ENCODE measurements around the gene CERS4. TPM values are rescaled to one million over a fixed set of nuclear protein-coding genes. Genes with fewer than 3 reads are reported as not detected.

Gene CERS4
- total and polyA plus RNA-seq, 10 of the 15 experiments (the other 5 are each of a cell fraction or from before 2014, with no cell fraction given): 0.34 to 62.1 (median 20.7) TPM

DNA sequence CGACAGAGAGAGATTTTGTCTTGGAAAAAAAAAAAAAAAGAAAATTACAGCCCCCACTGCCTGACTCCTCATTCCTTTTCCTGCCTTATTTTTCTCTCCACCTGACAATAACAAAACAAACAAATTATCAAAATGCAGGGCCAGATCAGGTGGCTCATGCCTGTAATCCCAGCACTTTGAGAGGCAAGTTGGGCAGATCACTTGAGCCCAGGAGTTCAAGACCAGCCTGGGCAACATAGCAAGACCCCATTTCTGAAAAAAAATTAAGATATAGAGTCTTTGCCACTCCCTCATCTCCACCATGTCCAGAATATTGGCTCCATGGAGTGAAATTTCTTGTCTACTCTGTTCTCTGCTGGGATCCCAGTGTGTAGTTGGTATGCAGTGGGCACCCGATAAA lies 7.2 kb downstream of the CERS4 start:
- DNase-seq (ENCODE audit: low read depth, low spot score) (no peak), FAIRE-seq (no peak), ATAC-seq (no peak)
- ChIA-PET RAD21 (ENCODE audit: unreplicated experiment) (no interaction called here), SMC1A (ENCODE audit: uncharacterized antibody, unreplicated experiment) (no interaction called here), CTCF (no interaction called here), POLR2A (interaction anchor here (0.5 kb wide), 1 partner anchor 13 kb away, joined by 3 read pairs; no protein-coding TSS in a partner anchor)
- in situ Hi-C loops (cut with MboI): no loop called here
- no peak overlapping the region for H3K9ac ChIP-seq (ENCODE audit: control insufficient read depth, insufficient read depth, low read length)
- TF ChIP-seq KAT2A (conservative IDR thresholded peaks at IDR 0.05; ENCODE audit: control insufficient read depth, low read depth, low read length) (no peak), ELK1 (IDR thresholded peaks at IDR 0.05; ENCODE audit: low read depth, low read length) (no peak), SIN3A (IDR thresholded peaks at IDR 0.05; ENCODE audit: low read depth, low read length) (no peak), CEBPZ (IDR thresholded peaks at IDR 0.05; ENCODE audit: low read depth, low read length) (no peak), TCF7 (IDR thresholded peaks at IDR 0.05; ENCODE audit: borderline replicate concordance) (no peak), TBL1XR1 (IDR thresholded peaks at IDR 0.05; ENCODE audit: low read depth, low read length) (no peak), BACH1 (IDR thresholded peaks at IDR 0.05; ENCODE audit: borderline replicate concordance) (no peak), SRF (IDR thresholded peaks at IDR 0.05; ENCODE audit: low read depth in 2 of 2, low read length in 2 of 2) (no peak), PML (IDR thresholded peaks at IDR 0.05; ENCODE audit: low read length) (no peak), ZNF384 (IDR thresholded peaks at IDR 0.05; ENCODE audit: borderline replicate concordance, low read depth, low read length) (no peak), CREM (IDR thresholded peaks at IDR 0.05; ENCODE audit: low read depth) (no peak), RFX5 (IDR thresholded peaks at IDR 0.05; ENCODE audit: low read depth, low read length) (no peak), EZH2 (IDR thresholded peaks at IDR 0.05; ENCODE audit: borderline replicate concordance, control insufficient read depth, low read depth, low read length) (no peak)
- TF ChIP-seq, protein P1, sequence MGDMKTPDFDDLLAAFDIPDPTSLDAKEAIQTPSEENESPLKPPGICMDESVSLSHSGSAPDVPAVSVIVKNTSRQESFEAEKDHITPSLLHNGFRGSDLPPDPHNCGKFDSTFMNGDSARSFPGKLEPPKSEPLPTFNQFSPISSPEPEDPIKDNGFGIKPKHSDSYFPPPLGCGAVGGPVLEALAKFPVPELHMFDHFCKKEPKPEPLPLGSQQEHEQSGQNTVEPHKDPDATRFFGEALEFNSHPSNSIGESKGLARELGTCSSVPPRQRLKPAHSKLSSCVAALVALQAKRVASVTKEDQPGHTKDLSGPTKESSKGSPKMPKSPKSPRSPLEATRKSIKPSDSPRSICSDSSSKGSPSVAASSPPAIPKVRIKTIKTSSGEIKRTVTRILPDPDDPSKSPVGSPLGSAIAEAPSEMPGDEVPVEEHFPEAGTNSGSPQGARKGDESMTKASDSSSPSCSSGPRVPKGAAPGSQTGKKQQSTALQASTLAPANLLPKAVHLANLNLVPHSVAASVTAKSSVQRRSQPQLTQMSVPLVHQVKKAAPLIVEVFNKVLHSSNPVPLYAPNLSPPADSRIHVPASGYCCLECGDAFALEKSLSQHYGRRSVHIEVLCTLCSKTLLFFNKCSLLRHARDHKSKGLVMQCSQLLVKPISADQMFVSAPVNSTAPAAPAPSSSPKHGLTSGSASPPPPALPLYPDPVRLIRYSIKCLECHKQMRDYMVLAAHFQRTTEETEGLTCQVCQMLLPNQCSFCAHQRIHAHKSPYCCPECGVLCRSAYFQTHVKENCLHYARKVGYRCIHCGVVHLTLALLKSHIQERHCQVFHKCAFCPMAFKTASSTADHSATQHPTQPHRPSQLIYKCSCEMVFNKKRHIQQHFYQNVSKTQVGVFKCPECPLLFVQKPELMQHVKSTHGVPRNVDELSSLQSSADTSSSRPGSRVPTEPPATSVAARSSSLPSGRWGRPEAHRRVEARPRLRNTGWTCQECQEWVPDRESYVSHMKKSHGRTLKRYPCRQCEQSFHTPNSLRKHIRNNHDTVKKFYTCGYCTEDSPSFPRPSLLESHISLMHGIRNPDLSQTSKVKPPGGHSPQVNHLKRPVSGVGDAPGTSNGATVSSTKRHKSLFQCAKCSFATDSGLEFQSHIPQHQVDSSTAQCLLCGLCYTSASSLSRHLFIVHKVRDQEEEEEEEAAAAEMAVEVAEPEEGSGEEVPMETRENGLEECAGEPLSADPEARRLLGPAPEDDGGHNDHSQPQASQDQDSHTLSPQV (IDR thresholded peaks at IDR 0.05): no peak
- no peak overlapping the region for H3K4me2 ChIP-seq (ENCODE audit: control insufficient read depth, insufficient read depth)
- WGBS (ENCODE audit: insufficient coverage, insufficient replicate concordance, low lambda C conversion rate, missing lambda C conversion rate): 57% methylated on average over 2 of the region's 2 CpGs
- H3K4me1 ChIP-seq (ENCODE audit: control insufficient read depth, insufficient read depth, low read length): peaks cover 20% of the 10 kb centered on the region
- no peaks in the 10 kb centered on the region for H4K20me1 ChIP-seq (ENCODE audit: control insufficient read depth, insufficient read depth)
- H3K27me3 ChIP-seq (replicated peaks in 1 of 2; ENCODE audit: control insufficient read depth in 2 of 2, insufficient read depth in 2 of 2, low read length in 1 of 2): no peaks in the 10 kb centered on the region
- intact Hi-C loops (cut with micrococcal nuclease; ENCODE audit: unreplicated experiment): no loop called here
- no peaks in the 10 kb centered on the region for H3K9me3 ChIP-seq (replicated peaks; ENCODE audit: control insufficient read depth, insufficient read depth, low read length)
- peaks cover 0 to 3% of the 10 kb centered on the region in 2 experiments; a peak in 2 of 4 replicates for H3K36me3 ChIP-seq (ENCODE audit: control insufficient read depth in 2 of 2, insufficient read depth in 2 of 2, low read length in 1 of 2)
- H3K79me2 ChIP-seq (ENCODE audit: control insufficient read depth, insufficient read depth, low read length): peaks cover 37% of the 10 kb centered on the region
- H3K4me3 ChIP-seq: no peak overlapping the region
- H3K27ac ChIP-seq (ENCODE audit: control insufficient read depth, insufficient read depth): no peak overlapping the region
- H2AFZ ChIP-seq (ENCODE audit: control insufficient read depth, low read depth, low read length): no peak overlapping the region
- BruUV-seq (replicated peaks): no TSS peak
